K562 (cell line): ENCODE results near the gene GRIN2A. TPM values are rescaled to one million over a fixed set of nuclear protein-coding genes. Genes with fewer than 3 reads are reported as not detected.

ENCODE experiments used
- ATAC-seq: fragments of 200-7000 bp; cut with Tn5 transposase; 3 replicates; pipeline ENCODE4 v1.9.1; 2020; ENCODE audit warnings: moderate library complexity
- BruUV-seq: library from RNA; stranded (reverse); fragments of 400-500 nt; replicated peaks from 2 replicates; lab custom pipeline; 2021; lab: Mats Ljungman, UMichigan
- CTCF ChIA-PET: fragments of 300-600 bp; formaldehyde crosslinking; extraction: SDS; loops from one replicate; lab custom pipeline; 2021; ENCODE audit warnings: low intra/inter-chr PET ratio; lab: Yijun Ruan, JAX
- POLR2A ChIA-PET: fragments of 300-600, 350-650 bp; sonication (Branson Sonifier 250); formaldehyde crosslinking; extraction: SDS; loops from one replicate; lab custom pipeline; 2021; ENCODE audit warnings: antibody characterized with exemption, inconsistent platforms; lab: Yijun Ruan, JAX
- DNase-seq, 4 experiments: peaks; one replicate each; pipeline versions ENCODE4 v3.0.0 to v3.0.0-alpha.2; 2011 to 2018; ENCODE audit warnings: low spot score in 3 of 4, mixed read lengths in 3 of 4; ENCODE audit errors: extremely low read depth in 1 of 4
- FAIRE-seq: peaks from 2 replicates; lab custom pipeline; 2011; peaks lifted over from hg19 to GRCh38; lab: Jason Lieb, UNC
- H2AFZ ChIP-seq: 2 replicates; pipeline ENCODE4 v1.6.0; 2011; ENCODE audit warnings: low read depth, low read length, control low read depth, inconsistent platforms
- H3K27ac ChIP-seq: fragments of 200-600 bp; 3 replicates; pipeline ENCODE4 v1.8.0; 2011; ENCODE audit warnings: low read depth, mild to moderate bottlenecking, control low read depth, inconsistent platforms, low read length, moderate library complexity, mixed read lengths; ENCODE audit errors: extremely low read depth
- H3K27me3 ChIP-seq, 2 experiments: fragments of 300-600 bp in 1 of 2; 2 replicates in 1 of 2; 3 replicates in 1 of 2; pipeline versions ENCODE4 v1.6.0 to v1.8.0; 2011; ENCODE audit warnings: inconsistent platforms in 2 of 2, low read length in 2 of 2, mild to moderate bottlenecking in 1 of 2, mixed read lengths in 1 of 2, moderate library complexity in 1 of 2; ENCODE audit not compliant: control insufficient read depth in 2 of 2, insufficient read depth in 2 of 2
- H3K36me3 ChIP-seq: fragments of 300-600 bp; 3 replicates; pipeline ENCODE4 v1.8.0; 2011; ENCODE audit warnings: mild to moderate bottlenecking, low read length, inconsistent platforms; ENCODE audit not compliant: control insufficient read depth, insufficient read depth
- H3K4me1 ChIP-seq, 2 experiments: fragments of 200-600 bp in 1 of 2; replicated peaks in 1 of 2; 2 replicates in 1 of 2; 3 replicates in 1 of 2; pipeline versions ENCODE4 v1.5.1 to v1.8.0; 2011; ENCODE audit warnings: inconsistent platforms in 2 of 2, low read length in 2 of 2, mild to moderate bottlenecking in 1 of 2, mixed read lengths in 1 of 2, moderate library complexity in 1 of 2; ENCODE audit not compliant: control insufficient read depth in 2 of 2, insufficient read depth in 2 of 2
- H3K4me2 ChIP-seq: 2 replicates; pipeline ENCODE4 v1.6.1; 2011; ENCODE audit warnings: low read length, control low read depth, inconsistent platforms, mixed read lengths; ENCODE audit not compliant: insufficient read depth
- H3K4me3 ChIP-seq: fragments of 200-600 bp; sonication (generic), shearing (Covaris generic); 2 replicates; pipeline ENCODE4 v1.5.1; 2016; ENCODE audit warnings: control low read depth, inconsistent platforms
- H3K79me2 ChIP-seq: fragments of 200-600 bp; 3 replicates; pipeline ENCODE4 v1.8.0; 2011; ENCODE audit warnings: low read length, inconsistent platforms; ENCODE audit not compliant: control insufficient read depth, insufficient read depth
- H3K9ac ChIP-seq, 2 experiments: 2 replicates each; pipeline versions ENCODE4 v1.6.0 to v1.6.1; 2011; ENCODE audit warnings: low read depth in 2 of 2, low read length in 2 of 2, control low read depth in 1 of 2, inconsistent platforms in 1 of 2, mild to moderate bottlenecking in 1 of 2, mixed read lengths in 1 of 2; ENCODE audit not compliant: insufficient read depth in 1 of 2
- H3K9me1 ChIP-seq: one replicate; pipeline ENCODE4 v1.6.0; 2011; ENCODE audit warnings: inconsistent platforms, mild to moderate bottlenecking, low read length, moderate library complexity; ENCODE audit not compliant: control insufficient read depth, insufficient read depth
- H3K9me3 ChIP-seq: replicated peaks from 2 replicates; pipeline ENCODE4 v1.5.1; 2011; ENCODE audit warnings: low read depth, low read length, inconsistent platforms; ENCODE audit not compliant: control insufficient read depth, insufficient read depth
- H4K20me1 ChIP-seq: replicated peaks from 2 replicates; pipeline ENCODE4 v1.6.1; 2011; ENCODE audit warnings: low read length, inconsistent platforms, mixed read lengths; ENCODE audit not compliant: control insufficient read depth, insufficient read depth
- CREBBP ChIP-seq: IDR thresholded peaks from one replicate; pipeline ENCODE4 v1.6.1; 2012; ENCODE audit warnings: low read depth, mild to moderate bottlenecking, control low read depth, inconsistent platforms, low read length
- E2F5 ChIP-seq: sonication (generic); formaldehyde crosslinking; IDR thresholded peaks from 2 replicates; pipeline ENCODE4 v1.8.0; 2022; ENCODE audit warnings: mild to moderate bottlenecking, missing genetic modification reagents
- FOS ChIP-seq: IDR thresholded peaks from 3 replicates; pipeline ENCODE4 v1.6.1; 2011; ENCODE audit not compliant: insufficient read length; ENCODE audit errors: extremely low read depth
- ILK ChIP-seq: fragments of 450-650 bp; IDR thresholded peaks from 2 replicates; pipeline ENCODE4 v1.6.1; 2016; ENCODE audit warnings: missing genetic modification characterization, low read depth, mild to moderate bottlenecking, missing compliant biosample characterization, moderate library complexity, borderline replicate concordance
- KAT7 ChIP-seq: sonication (generic); formaldehyde crosslinking; IDR thresholded peaks from 2 replicates; pipeline ENCODE4 v1.8.0; 2022; ENCODE audit warnings: missing genetic modification reagents, mild to moderate bottlenecking, borderline replicate concordance
- KLF16 ChIP-seq: IDR thresholded peaks from 2 replicates; pipeline ENCODE4 v1.6.1; 2016; ENCODE audit warnings: antibody characterized with exemption
- MBD1 ChIP-seq: fragments of 250-450 bp; sonication (Bioruptor Pico); IDR thresholded peaks from 2 replicates; pipeline ENCODE4 v1.8.0; 2022; ENCODE audit warnings: inconsistent platforms
- MCM2 ChIP-seq: fragments of 450-650 bp; IDR thresholded peaks from 2 replicates; pipeline ENCODE4 v1.6.1; 2017; ENCODE audit warnings: low read depth, mild to moderate bottlenecking
- NBN ChIP-seq: fragments of 450-650 bp; IDR thresholded peaks from 2 replicates; pipeline ENCODE4 v1.6.1; 2016; ENCODE audit warnings: low read depth, mild to moderate bottlenecking
- NCOR1 ChIP-seq: fragments of 450-650 bp; IDR thresholded peaks from 2 replicates; pipeline ENCODE4 v1.6.1; 2016; ENCODE audit warnings: mild to moderate bottlenecking, moderate library complexity
- NKRF ChIP-seq: fragments of 450-650 bp; IDR thresholded peaks from 2 replicates; pipeline ENCODE4 v1.6.1; 2016; ENCODE audit warnings: borderline replicate concordance
- OTX1 ChIP-seq: fragments of 450-650 bp; formaldehyde crosslinking; IDR thresholded peaks from 2 replicates; pipeline ENCODE4 v1.4.0; 2022; ENCODE audit warnings: mild to moderate bottlenecking
- PTTG1 ChIP-seq: fragments of 450-650 bp; IDR thresholded peaks from 2 replicates; pipeline ENCODE4 v1.6.1; 2016; ENCODE audit warnings: low read depth, mild to moderate bottlenecking, missing genetic modification characterization, missing compliant biosample characterization
- SLC30A9 ChIP-seq: fragments of 250-450 bp; sonication (Bioruptor Pico); IDR thresholded peaks from 2 replicates; pipeline ENCODE4 v1.8.0; 2022; ENCODE audit warnings: mild to moderate bottlenecking, moderate library complexity
- TAF7 ChIP-seq: fragments of 450-650 bp; IDR thresholded peaks from 2 replicates; pipeline ENCODE4 v1.6.1; 2016; ENCODE audit warnings: missing genetic modification characterization, missing compliant biosample characterization
- TFAP4 ChIP-seq: sonication (generic); formaldehyde crosslinking; IDR thresholded peaks from 2 replicates; pipeline ENCODE4 v1.8.0; 2022; ENCODE audit warnings: missing genetic modification reagents, mild to moderate bottlenecking, moderate library complexity, borderline replicate concordance
- XRCC5 ChIP-seq: fragments of 200-400 bp; formaldehyde crosslinking; IDR thresholded peaks from 2 replicates; pipeline ENCODE4 v1.6.1; 2017; ENCODE audit warnings: low read depth, mild to moderate bottlenecking, low read length
- ZNF347 ChIP-seq: fragments of 450-650 bp; formaldehyde crosslinking; IDR thresholded peaks from 2 replicates; pipeline ENCODE4 v1.4.0; 2020; ENCODE audit warnings: low read depth, mild to moderate bottlenecking, moderate library complexity
- WGBS: fragments of 100-300 bp; shearing (Covaris generic); methylation state at CpG from one replicate; pipeline ENCODE4 v1.1.6; 2016; ENCODE audit warnings: low coverage, mixed read lengths; ENCODE audit not compliant: insufficient coverage; ENCODE audit errors: missing lambda C conversion rate; 5-methylcytosine and 5-hydroxymethylcytosine counted together
- in situ Hi-C: fragments of 300-500 bp; cut with MboI; formaldehyde crosslinking; loops from 4 replicates; pipeline ENCODE4 v1.15.0; 2018; ENCODE audit warnings: inconsistent platforms, mixed read lengths
- intact Hi-C: fragments of 100-400 bp; cut with micrococcal nuclease; formaldehyde crosslinking; loops from 2 replicates; pipeline ENCODE4 v1.14.2; 2022
- polyA plus RNA-seq, 8 experiments: library from polyadenylated mRNA; depleted of rRNA in 4 of 8; stranded (reverse) in 5 of 8; unstranded in 3 of 8; fragments of >200 nt; fragmentation: Nextera tagmentation in 2 of 8; fragmentation: Illumina TruSeq in 1 of 8; extraction: Ambion mirVana in 2 of 8; extraction: Trizol in 1 of 8; gene quantifications; 2 replicates each; pipeline versions ENCODE4 v1.2.1 to v1.2.3, GENCODE V29; 2011 to 2014; ENCODE audit warnings: inconsistent platforms in 1 of 8, missing spikeins in 1 of 8
- total RNA-seq, 7 experiments: library from RNA; depleted of rRNA in 6 of 7; stranded (reverse); fragments of >200 nt in 6 of 7; fragmentation: Illumina TruSeq in 2 of 7; extraction: Trizol in 2 of 7; gene quantifications; 2 replicates each; pipeline versions ENCODE4 v1.2.1 to v1.2.3, GENCODE V29; 2011 to 2021; ENCODE audit warnings: low replicate concordance in 1 of 7

Gene GRIN2A
- total and polyA plus RNA-seq, 9 of the 15 experiments (the other 6 are each of a cell fraction or from before 2014, with no cell fraction given) = not detected

GRCh38 chr16:10137341-10137740 lies 44.9 kb downstream of the GRIN2A start:
- in situ Hi-C loops = no loop called here
- no peak for TF ChIP-seq TAF7
- TF ChIP-seq FOS = no peak
- TF ChIP-seq NCOR1 = no peak
- TF ChIP-seq ILK (tag) = no peak
- TF ChIP-seq ZNF347 = no peak
- no peak for TF ChIP-seq CREBBP
- TF ChIP-seq PTTG1 = no peak
- no peak for TF ChIP-seq OTX1 (CRISPR knock-in tag)
- no peak for TF ChIP-seq MCM2
- TF ChIP-seq MBD1 (CRISPR knock-in tag) = no peak
- TF ChIP-seq E2F5 (CRISPR knock-in tag) = no peak
- no peak for TF ChIP-seq SLC30A9 (CRISPR knock-in tag)
- TF ChIP-seq KAT7 (CRISPR knock-in tag) = no peak
- no peak for TF ChIP-seq NBN
- TF ChIP-seq XRCC5 = no peak
- no peak for TF ChIP-seq TFAP4 (CRISPR knock-in tag)
- TF ChIP-seq NKRF = no peak
- no peak for TF ChIP-seq KLF16

More at GRCh38 chr16:10137341-10137740, 44.9 kb downstream of the GRIN2A start:
- H3K4me1 ChIP-seq = no peaks in the 10 kb centered on the region
- POLR2A ChIA-PET = interaction anchor here (0.6 to 0.7 kb wide), 2 partner anchors 22 to 1707 kb away, joined by 3 to 4 read pairs; no protein-coding TSS in a partner anchor
- no peak overlapping the region for H3K27ac ChIP-seq
- CTCF ChIA-PET = no interaction called here
- ATAC-seq = no peak
- no peak for FAIRE-seq
- no peaks in the 10 kb centered on the region for H3K9me1 ChIP-seq
- H3K4me2 ChIP-seq = no peak overlapping the region
- WGBS = 1% methylated on average over 5 of the region's 5 CpGs
- H3K36me3 ChIP-seq = no peaks in the 10 kb centered on the region
- no peaks in the 10 kb centered on the region; a peak in 1 of 5 replicates for H3K27me3 ChIP-seq
- intact Hi-C loops = no loop called here
- no TSS peak for BruUV-seq
- no peaks in the 10 kb centered on the region for H3K79me2 ChIP-seq
- no peaks in the 10 kb centered on the region for H3K9me3 ChIP-seq
- no peak overlapping the region for H2AFZ ChIP-seq
- H3K4me3 ChIP-seq = no peak overlapping the region
- no peaks in the 10 kb centered on the region for H4K20me1 ChIP-seq
- H3K9ac ChIP-seq = no peak overlapping the region
- no peak for DNase-seq
